Activated naive CD4-positive, alpha-beta T cell treated with Interleukin-2 at 50 U/mL for 16 hours (primary cell): ENCODE measurements around the gene PPP1R3E.

Source experiments
- DNase-seq: peaks from one replicate; pipeline ENCODE4 v3.0.0-alpha.2; 2020

PPP1R3E gene

GRCh38 chr14:23322568-23323517, 20.2 kb upstream of the PPP1R3E start:
- DNase-seq: no peak

GRCh38 chr14:23321572-23322547, 19.2 kb upstream of the PPP1R3E start:
- DNase-seq: peak; percentile 73

GRCh38 chr14:23320584-23321571, 18.2 kb upstream of the PPP1R3E start, which contains the start of gene PABPN1:
Gene PABPN1, plus strand, starts transcription at chr14:23321457. Its CDS starts 13 bp downstream, at chr14:23321470.
- peak; percentile 97 for DNase-seq

GRCh38 chr14:23319746-23320583, 17.3 kb upstream of the PPP1R3E start:
- DNase-seq: no peak

GRCh38 chr14:23316300-23316699, 13.6 kb upstream of the PPP1R3E start:
- DNase-seq: no peak

GRCh38 chr14:23310546-23310945, 7.9 kb upstream of the PPP1R3E start:
- no peak for DNase-seq

- no peak for DNase-seq
Measured at GRCh38 chr14:23308721-23309445, 6.2 kb upstream of the PPP1R3E start.

GRCh38 chr14:23307687-23308644, 5.3 kb upstream of the PPP1R3E start:
- no peak for DNase-seq

GRCh38 chr14:23307146-23307530, 4.5 kb upstream of the PPP1R3E start:
- DNase-seq: no peak

GRCh38 chr14:23306412-23307145, 3.9 kb upstream of the PPP1R3E start, which contains the start of gene BCL2L2:
Gene BCL2L2, plus strand, starts transcription at chr14:23306833. Its CDS starts 935 bp downstream, at chr14:23307768.
- no peak for DNase-seq

GRCh38 chr14:23301969-23302289, 730 bp downstream of the PPP1R3E start:
- DNase-seq: no peak

- DNase-seq: peak; percentile 97
Measured at GRCh38 chr14:23301288-23301968, 1.2 kb downstream of the PPP1R3E start.

GRCh38 chr14:23300687-23301223, 1.9 kb downstream of the PPP1R3E start:
- peak; percentile 19 for DNase-seq

- no peak for DNase-seq
Measured at GRCh38 chr14:23299986-23300686, 2.5 kb downstream of the PPP1R3E start.

- DNase-seq: no peak
Measured at GRCh38 chr14:23299211-23299957, 3.3 kb downstream of the PPP1R3E start.
